Measurements from ENCODE around the gene DSTN. TPM values are rescaled to one million over a fixed set of nuclear protein-coding genes. Genes with fewer than 3 reads are reported as not detected.

The DSTN gene
- total RNA-seq, 1 experiment from 2014 or later: 412 TPM

DNA sequence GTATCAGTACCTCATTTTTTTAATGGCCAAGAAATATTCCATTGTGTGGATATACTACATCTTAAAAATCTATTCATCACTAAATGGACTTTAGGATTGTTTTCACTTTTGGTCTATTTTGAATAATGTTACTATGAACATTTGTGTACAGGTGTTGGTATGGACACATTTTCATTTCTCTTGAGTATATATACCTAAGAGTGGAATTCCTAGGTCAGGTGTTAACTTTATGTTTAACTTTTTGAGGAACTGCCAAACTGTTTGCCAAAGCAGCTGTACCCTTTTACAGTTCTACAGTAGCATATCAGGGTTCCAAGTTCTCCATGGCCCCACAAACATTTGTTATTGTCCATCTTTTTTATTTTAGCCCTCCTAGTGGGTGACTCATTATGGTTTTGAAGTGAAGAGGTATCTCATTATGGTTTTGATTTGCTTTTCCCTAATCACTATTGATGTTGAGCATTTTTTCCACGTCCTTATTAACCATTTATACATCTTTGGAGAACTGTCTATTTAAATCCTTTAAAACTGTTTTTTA is 28.2 kb downstream of the DSTN start:
- H3K9me3 ChIP-seq (ENCODE audit: control insufficient read depth, insufficient read depth, low read depth, low read length): no peaks in the 10 kb centered on the region
- no TSS peak for BruUV-seq (replicated peaks)
- H3K4me3 ChIP-seq (ENCODE audit: low read depth in 2 of 2, low read length in 2 of 2): no peak overlapping the region
- TF ChIP-seq POLR2AphosphoS5 (IDR thresholded peaks at IDR 0.05; ENCODE audit: low read depth, low read length): no peak
- no peak for TF ChIP-seq SIN3A (IDR thresholded peaks at IDR 0.05; ENCODE audit: borderline replicate concordance, insufficient read depth, low read depth, low read length)
- TF ChIP-seq REST (IDR thresholded peaks at IDR 0.05; ENCODE audit: insufficient read depth in 1 of 2, low read depth in 2 of 2, low read length in 1 of 2): no peak
- no peaks in the 10 kb centered on the region for H3K27me3 ChIP-seq (ENCODE audit: control insufficient read depth, insufficient read depth, low read length)
- ChIA-PET POLR2A (interaction anchor here (0.7 kb wide), 1 partner anchor 10 kb away, joined by 4 read pairs; no protein-coding TSS in a partner anchor), CTCF (no interaction called here)
- DNase-seq (ENCODE audit: low read depth, low spot score) (no peak), ATAC-seq (no peak)
- H3K36me3 ChIP-seq (ENCODE audit: control insufficient read depth, insufficient read depth, low read length): peaks cover 17% of the 10 kb centered on the region; the same call in 1 of the 2 replicates
- peaks cover 30% of the 10 kb centered on the region; the same call in 1 of the 2 replicates for H3K4me1 ChIP-seq (ENCODE audit: control insufficient read depth, insufficient read depth, low read length)
- intact Hi-C loops (cut with micrococcal nuclease; ENCODE audit: unreplicated experiment) (loop anchor here (5.0 kb wide), 1 partner anchor 61 kb away; no protein-coding TSS in a partner anchor), in situ Hi-C loops (cut with HindIII; ENCODE audit: low pct_unique_long_range_greater_than_20kb, low sequenced_read_pairs) (no loop called here)
- no peak overlapping the region for H3K27ac ChIP-seq (ENCODE audit: low read length)

DNA sequence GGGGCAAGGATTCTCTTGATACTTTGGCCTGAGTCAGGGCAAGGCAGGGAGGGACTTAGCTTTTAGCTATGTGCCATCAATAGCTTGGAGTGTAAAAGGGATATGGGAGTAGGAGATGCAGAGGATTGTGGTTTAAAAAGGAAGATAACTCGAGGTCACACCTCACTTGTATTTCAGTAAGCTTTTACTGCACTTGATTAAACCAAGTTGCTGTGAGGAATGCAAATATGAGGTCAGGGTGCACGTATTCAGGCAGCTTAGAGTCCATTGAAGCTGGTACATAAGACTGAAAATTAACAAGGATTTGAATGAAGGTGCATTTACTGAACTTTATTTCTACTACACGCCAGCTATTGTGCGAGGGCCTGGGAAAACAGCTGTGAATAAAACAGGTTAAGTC is 32.1 kb downstream of the DSTN start:
- in situ Hi-C loops (cut with HindIII; ENCODE audit: low pct_unique_long_range_greater_than_20kb, low sequenced_read_pairs): no loop called here
- BruUV-seq (replicated peaks): no TSS peak

More for the DNA sequence above, 32.1 kb downstream of the DSTN start:
- H3K36me3 ChIP-seq (ENCODE audit: control insufficient read depth, insufficient read depth, low read length): peaks cover 31% of the 10 kb centered on the region
- TF ChIP-seq POLR2AphosphoS5 (IDR thresholded peaks at IDR 0.05; ENCODE audit: low read depth, low read length) (no peak), REST (IDR thresholded peaks at IDR 0.05; ENCODE audit: insufficient read depth in 1 of 2, low read depth in 2 of 2, low read length in 1 of 2) (no peak), TCF7L2 (IDR thresholded peaks at IDR 0.05; ENCODE audit: low read depth, low read length) (no peak), SIN3A (IDR thresholded peaks at IDR 0.05; ENCODE audit: borderline replicate concordance, insufficient read depth, low read depth, low read length) (no peak)
- TF ChIP-seq, protein P1, sequence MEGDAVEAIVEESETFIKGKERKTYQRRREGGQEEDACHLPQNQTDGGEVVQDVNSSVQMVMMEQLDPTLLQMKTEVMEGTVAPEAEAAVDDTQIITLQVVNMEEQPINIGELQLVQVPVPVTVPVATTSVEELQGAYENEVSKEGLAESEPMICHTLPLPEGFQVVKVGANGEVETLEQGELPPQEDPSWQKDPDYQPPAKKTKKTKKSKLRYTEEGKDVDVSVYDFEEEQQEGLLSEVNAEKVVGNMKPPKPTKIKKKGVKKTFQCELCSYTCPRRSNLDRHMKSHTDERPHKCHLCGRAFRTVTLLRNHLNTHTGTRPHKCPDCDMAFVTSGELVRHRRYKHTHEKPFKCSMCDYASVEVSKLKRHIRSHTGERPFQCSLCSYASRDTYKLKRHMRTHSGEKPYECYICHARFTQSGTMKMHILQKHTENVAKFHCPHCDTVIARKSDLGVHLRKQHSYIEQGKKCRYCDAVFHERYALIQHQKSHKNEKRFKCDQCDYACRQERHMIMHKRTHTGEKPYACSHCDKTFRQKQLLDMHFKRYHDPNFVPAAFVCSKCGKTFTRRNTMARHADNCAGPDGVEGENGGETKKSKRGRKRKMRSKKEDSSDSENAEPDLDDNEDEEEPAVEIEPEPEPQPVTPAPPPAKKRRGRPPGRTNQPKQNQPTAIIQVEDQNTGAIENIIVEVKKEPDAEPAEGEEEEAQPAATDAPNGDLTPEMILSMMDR (IDR thresholded peaks at IDR 0.05): no peak
- H3K9me3 ChIP-seq (ENCODE audit: control insufficient read depth, insufficient read depth, low read depth, low read length): no peaks in the 10 kb centered on the region
- no peak overlapping the region for H3K27ac ChIP-seq (ENCODE audit: low read length)
- intact Hi-C loops (cut with micrococcal nuclease; ENCODE audit: unreplicated experiment): no loop called here
- H3K4me1 ChIP-seq (ENCODE audit: control insufficient read depth, insufficient read depth, low read length): peaks cover 30% of the 10 kb centered on the region
- no peak for ATAC-seq
- no peak for DNase-seq (ENCODE audit: low read depth, low spot score)
- no peak overlapping the region for H3K4me3 ChIP-seq (ENCODE audit: low read depth in 2 of 2, low read length in 2 of 2)
- ChIA-PET CTCF (no interaction called here), POLR2A (no interaction called here)
- H3K27me3 ChIP-seq (ENCODE audit: control insufficient read depth, insufficient read depth, low read length): no peaks in the 10 kb centered on the region

Data from Panc1 (cell line).